B cell (primary cell): ENCODE results near the gene ERBB2. TPM values are rescaled to one million over a fixed set of nuclear protein-coding genes. Genes with fewer than 3 reads are reported as not detected.

Source experiments
- ATAC-seq: fragments of 200-7000 bp; cut with Tn5 transposase; one replicate; pipeline ENCODE4 v1.10.0; 2021; ENCODE audit warnings: low read depth, mild to moderate bottlenecking, moderate number of reproducible peaks, moderate library complexity
- CTCF ChIA-PET: fragments of 350-600 bp; sonication (Branson Sonifier 250); formaldehyde crosslinking; loops from one replicate; lab custom pipeline; 2021; ENCODE audit warnings: antibody characterized with exemption, inconsistent platforms; lab: Charles Lee
- POLR2A ChIA-PET: fragments of 350-600 bp; sonication (Branson Sonifier 250); formaldehyde crosslinking; loops from one replicate; lab custom pipeline; 2021; ENCODE audit warnings: antibody characterized with exemption; lab: Charles Lee
- DNase-seq: peaks from one replicate; pipeline ENCODE4 v3.0.0; 2013
- H2AFZ ChIP-seq: 2 replicates; pipeline ENCODE4 v1.6.1; 2012; ENCODE audit warnings: mild to moderate bottlenecking, low read depth, low read length; ENCODE audit not compliant: insufficient read depth, poor library complexity, severe bottlenecking
- H3K27ac ChIP-seq, 2 donors: 1 replicate in 1 of 2; 2 replicates in 1 of 2; pipeline ENCODE4 v1.5.1; 2012 to 2013; ENCODE audit warnings: low read length in 2 of 2, mild to moderate bottlenecking in 2 of 2, moderate library complexity in 1 of 2
- H3K27me3 ChIP-seq, 4 experiments: fragments of 200-600 bp in 1 of 4; sonication (generic) in 1 of 4; replicated peaks in 1 of 4; 1 replicate in 2 of 4; 2 replicates in 2 of 4; pipeline versions ENCODE4 v1.6.1 to v1.7.0; 2013 to 2016; ENCODE audit warnings: low read length in 3 of 4, mild to moderate bottlenecking in 2 of 4, mixed read lengths in 1 of 4, moderate library complexity in 1 of 4; ENCODE audit not compliant: insufficient read depth in 4 of 4, control insufficient read depth in 3 of 4; ENCODE audit errors: control extremely low read depth in 1 of 4
- H3K36me3 ChIP-seq, 2 experiments: replicated peaks in 1 of 2; 1 replicate in 1 of 2; 2 replicates in 1 of 2; pipeline versions ENCODE4 v1.6.1 to v1.7.1; 2013; ENCODE audit warnings: low read length in 1 of 2; ENCODE audit not compliant: insufficient read depth in 2 of 2, control insufficient read depth in 1 of 2; ENCODE audit errors: control extremely low read depth in 1 of 2, extremely low read depth in 1 of 2
- H3K4me1 ChIP-seq, 2 donors: fragments of 200-600 bp in 1 of 2; sonication (generic) in 1 of 2; 1 replicate in 1 of 2; 2 replicates in 1 of 2; pipeline versions ENCODE4 v1.5.1 to v1.6.1; 2013 to 2017; ENCODE audit warnings: low read length in 2 of 2; ENCODE audit not compliant: control insufficient read depth in 2 of 2, insufficient read depth in 2 of 2
- H3K4me2 ChIP-seq: replicated peaks from 2 replicates; pipeline ENCODE3; 2012; ENCODE audit warnings: mild to moderate bottlenecking, low read depth, low read length; ENCODE audit not compliant: poor library complexity, severe bottlenecking
- H3K4me3 ChIP-seq, 5 experiments: fragments of 200-600 bp in 1 of 5; sonication (generic) in 1 of 5; 1 replicate in 3 of 5; 2 replicates in 2 of 5; pipeline versions ENCODE4 v1.5.1 to v1.7.0; 2011 to 2016; ENCODE audit warnings: low read length in 4 of 5, mild to moderate bottlenecking in 4 of 5, low read depth in 2 of 5, control low read depth in 1 of 5, moderate library complexity in 1 of 5; ENCODE audit not compliant: insufficient read depth in 1 of 5; ENCODE audit errors: control extremely low read depth in 1 of 5, extremely low read depth in 1 of 5
- H3K79me2 ChIP-seq: fragments of 200-600 bp; sonication (generic); one replicate; pipeline ENCODE4 v1.6.0; 2016; ENCODE audit warnings: low read length; ENCODE audit not compliant: control insufficient read depth, insufficient read depth
- H3K9ac ChIP-seq: fragments of 200-600 bp; sonication (generic); 2 replicates; pipeline ENCODE4 v1.6.1; 2017; ENCODE audit warnings: mild to moderate bottlenecking, low read length, moderate library complexity
- H3K9me3 ChIP-seq, 3 donors: one replicate each; pipeline versions ENCODE4 v1.6.1 to v1.7.1; 2013; ENCODE audit warnings: low read length in 2 of 3; ENCODE audit not compliant: control insufficient read depth in 2 of 3, insufficient read depth in 1 of 3; ENCODE audit errors: control extremely low read depth in 1 of 3
- H4K20me1 ChIP-seq: 2 replicates; pipeline ENCODE4 v1.6.0; 2012; ENCODE audit warnings: mild to moderate bottlenecking, low read length; ENCODE audit not compliant: insufficient read depth, control insufficient read depth, poor library complexity, severe bottlenecking
- H3K27ac Mint-ChIP-seq: one replicate; pipeline ENCODE4 v1.8.0; 2021; ENCODE audit warnings: mixed read lengths
- H3K27me3 Mint-ChIP-seq: one replicate; pipeline ENCODE4 v1.8.0; 2021; ENCODE audit warnings: mixed read lengths
- H3K4me1 Mint-ChIP-seq: one replicate; pipeline ENCODE4 v1.8.0; 2021; ENCODE audit warnings: mixed read lengths
- H3K4me3 Mint-ChIP-seq: one replicate; pipeline ENCODE4 v1.8.0; 2021; ENCODE audit warnings: mixed read lengths
- H3K9me3 Mint-ChIP-seq: one replicate; pipeline ENCODE4 v1.8.0; 2022; ENCODE audit warnings: mixed read lengths; ENCODE audit not compliant: insufficient read depth
- CTCF ChIP-seq: fragments of 200-600 bp; IDR thresholded peaks from one replicate; pipeline ENCODE4 v1.8.0; 2022; ENCODE audit warnings: antibody characterized with exemption, mild to moderate bottlenecking
- EZH2 ChIP-seq: IDR thresholded peaks from 2 replicates; pipeline ENCODE4 v1.6.1; 2012; ENCODE audit warnings: borderline replicate concordance, low read depth, mild to moderate bottlenecking, moderate library complexity, low read length; ENCODE audit not compliant: insufficient read depth, poor library complexity, severe bottlenecking
- WGBS: methylation state at CpG from one replicate; pipeline ENCODE4 v1.1.5; 2013; ENCODE audit warnings: missing lambda C conversion rate; ENCODE audit not compliant: insufficient coverage; 5-methylcytosine and 5-hydroxymethylcytosine counted together
- intact Hi-C: fragments of 100-400 bp; cut with micrococcal nuclease; formaldehyde crosslinking; loops from one replicate; pipeline ENCODE4 v1.10.0; 2022
- polyA plus RNA-seq: library from polyadenylated mRNA; depleted of rRNA; stranded (reverse); fragments of >200 nt; gene quantifications from 2 replicates; pipeline ENCODE4 v1.2.3, GENCODE V29; 2012
- total RNA-seq, 2 donors: library from RNA; stranded (reverse); fragments of 120-200 nt in 1 of 2; gene quantifications; 1 replicate in 1 of 2; 2 replicates in 1 of 2; pipeline versions ENCODE4 v1.2.3 to v1.2.4, GENCODE V29; 2013 to 2022

Gene ERBB2
- total and polyA plus RNA-seq, 2 donors (not counting 1 experiment from before 2014, with no cell fraction given) = 3.2 to 8.4 TPM

- ChIA-PET POLR2A (interaction anchor here (0.5 to 0.6 kb wide), 2 partner anchors 8 to 13 kb away, joined by 3 to 5 read pairs; no protein-coding TSS in a partner anchor), CTCF (no interaction called here)
- H3K9me3 ChIP-seq = peaks cover 0 to 7% (median 0%) of the 10 kb centered on the region in 3 donors
- H3K36me3 ChIP-seq = no peaks in the 10 kb centered on the region
- Mint-ChIP-seq H3K9me3 (no peaks in the 10 kb centered on the region), H3K4me1 (peaks cover 33% of the 10 kb centered on the region), H3K27me3 (peaks cover 30% of the 10 kb centered on the region), H3K4me3 (peak overlapping the region; percentile 80), H3K27ac (no peak overlapping the region)
- ATAC-seq (peak; percentile 29), DNase-seq (no peak)
- peak overlapping the region; percentile 77 for H2AFZ ChIP-seq
- peaks cover 0 to 34% (median 12%) of the 10 kb centered on the region in 4 experiments for H3K27me3 ChIP-seq
- TF ChIP-seq CTCF (no peak), EZH2 (no peak)
- intact Hi-C loops = no loop called here
- peaks cover 2% of the 10 kb centered on the region for H3K79me2 ChIP-seq
- H3K9ac ChIP-seq = peak overlapping the region; percentile 50
- peak overlapping the region in 4 of 5 experiments; percentile 26 to 58 (median 42) for H3K4me3 ChIP-seq
- no peaks in the 10 kb centered on the region for H4K20me1 ChIP-seq
- peaks cover 32 to 35% of the 10 kb centered on the region in 2 donors for H3K4me1 ChIP-seq
- H3K27ac ChIP-seq = no peak overlapping the region
- H3K4me2 ChIP-seq = peak overlapping the region; percentile 82
- WGBS = 16% methylated on average over 19 of the region's 32 CpGs
Measured at GRCh38 chr17:39738983-39739884, 39.4 kb downstream of the ERBB2 start.
